Cardiac muscle cell (in vitro differentiated cells and primary cell): Measurements from ENCODE around the gene TOR4A. TPM values are rescaled to one million over a fixed set of nuclear protein-coding genes. Genes with fewer than 3 reads are reported as not detected.

ENCODE experiments used
- DNase-seq, 2 donors: peaks; one replicate each; pipeline versions ENCODE4 v3.0.0 to v3.0.0-alpha.2; 2010 to 2017; ENCODE audit warnings: low read depth in 1 of 2, low spot score in 1 of 2
- H3K27ac ChIP-seq: fragments of 200-600 bp; sonication (generic); 2 replicates; pipeline ENCODE4 v1.5.1; 2016
- H3K27me3 ChIP-seq: fragments of 200-600 bp; sonication (generic); 2 replicates; pipeline ENCODE4 v1.6.0; 2016; ENCODE audit warnings: control low read depth
- H3K36me3 ChIP-seq: fragments of 200-600 bp; sonication (generic); 2 replicates; pipeline ENCODE4 v1.5.1; 2016; ENCODE audit warnings: control low read depth
- H3K4me1 ChIP-seq: fragments of 200-600 bp; sonication (generic); 2 replicates; pipeline ENCODE4 v1.8.1; 2017; ENCODE audit warnings: low read depth, mild to moderate bottlenecking, mixed run types
- H3K4me3 ChIP-seq: fragments of 200-600 bp; sonication (generic); 2 replicates; pipeline ENCODE4 v1.5.1; 2016; ENCODE audit warnings: mild to moderate bottlenecking
- H3K9me3 ChIP-seq: fragments of 200-600 bp; sonication (generic); 2 replicates; pipeline ENCODE4 v1.5.1; 2017; ENCODE audit warnings: low read depth, mild to moderate bottlenecking, control low read depth
- polyA plus RNA-seq: library from polyadenylated mRNA; unstranded; fragments of >200 nt; fragmentation: Nextera tagmentation; extraction: Ambion mirVana; gene quantifications from 2 replicates; pipeline ENCODE4 v1.2.1, GENCODE V29; 2016
- total RNA-seq: library from RNA; depleted of rRNA; stranded (reverse); fragments of >200 nt; gene quantifications from 2 replicates; pipeline ENCODE4 v1.2.3, GENCODE V29; 2016
- TF ChIP-seq, protein P1 (sequence below): IDR thresholded peaks from 2 replicates; pipeline ENCODE4 v1.5.1; 2012; ENCODE audit warnings: low read depth, mild to moderate bottlenecking, low read length

The TOR4A gene
- total and polyA plus RNA-seq, 2 experiments from 2014 or later: 18.5 to 51.4 TPM

DNA sequence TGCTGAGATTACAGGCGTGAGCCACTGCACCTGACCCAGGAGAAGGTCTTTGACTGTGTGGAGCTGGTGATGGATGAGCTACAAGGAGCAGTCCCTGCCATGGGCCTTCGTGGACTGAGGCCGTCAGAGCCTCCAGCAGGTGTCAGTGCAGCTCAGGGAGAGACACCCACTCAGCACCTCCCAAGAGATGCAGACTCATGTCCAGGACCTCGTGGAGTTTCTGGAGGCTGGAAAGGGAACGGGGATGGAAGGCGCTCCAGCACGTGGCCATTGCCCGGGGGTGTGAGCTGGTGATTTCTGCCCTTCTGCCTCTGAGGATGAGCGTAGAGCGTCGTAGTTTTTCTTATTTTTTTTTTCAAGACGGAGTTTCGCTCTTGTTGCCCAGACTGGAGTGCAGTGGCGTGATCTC is 9.5 kb downstream of the TOR4A start:
- no peak overlapping the region for H3K27ac ChIP-seq
- DNase-seq: peak; percentile 47 to 61
- H3K27me3 ChIP-seq: no peaks in the 10 kb centered on the region
- no peak overlapping the region for H3K4me3 ChIP-seq
- no peaks in the 10 kb centered on the region for H3K9me3 ChIP-seq
- TF ChIP-seq, protein P1, sequence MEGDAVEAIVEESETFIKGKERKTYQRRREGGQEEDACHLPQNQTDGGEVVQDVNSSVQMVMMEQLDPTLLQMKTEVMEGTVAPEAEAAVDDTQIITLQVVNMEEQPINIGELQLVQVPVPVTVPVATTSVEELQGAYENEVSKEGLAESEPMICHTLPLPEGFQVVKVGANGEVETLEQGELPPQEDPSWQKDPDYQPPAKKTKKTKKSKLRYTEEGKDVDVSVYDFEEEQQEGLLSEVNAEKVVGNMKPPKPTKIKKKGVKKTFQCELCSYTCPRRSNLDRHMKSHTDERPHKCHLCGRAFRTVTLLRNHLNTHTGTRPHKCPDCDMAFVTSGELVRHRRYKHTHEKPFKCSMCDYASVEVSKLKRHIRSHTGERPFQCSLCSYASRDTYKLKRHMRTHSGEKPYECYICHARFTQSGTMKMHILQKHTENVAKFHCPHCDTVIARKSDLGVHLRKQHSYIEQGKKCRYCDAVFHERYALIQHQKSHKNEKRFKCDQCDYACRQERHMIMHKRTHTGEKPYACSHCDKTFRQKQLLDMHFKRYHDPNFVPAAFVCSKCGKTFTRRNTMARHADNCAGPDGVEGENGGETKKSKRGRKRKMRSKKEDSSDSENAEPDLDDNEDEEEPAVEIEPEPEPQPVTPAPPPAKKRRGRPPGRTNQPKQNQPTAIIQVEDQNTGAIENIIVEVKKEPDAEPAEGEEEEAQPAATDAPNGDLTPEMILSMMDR: peak; percentile 31
- no peaks in the 10 kb centered on the region for H3K4me1 ChIP-seq
- H3K36me3 ChIP-seq: no peaks in the 10 kb centered on the region

GRCh38 chr9:137293094-137293481 is 15.6 kb downstream of the TOR4A start:
- no peaks in the 10 kb centered on the region for H3K4me1 ChIP-seq
- no peaks in the 10 kb centered on the region for H3K9me3 ChIP-seq
- no peak for DNase-seq
- H3K27me3 ChIP-seq: peaks cover 37% of the 10 kb centered on the region
- no peak overlapping the region for H3K27ac ChIP-seq
- TF ChIP-seq, protein P1: no peak
- no peaks in the 10 kb centered on the region for H3K36me3 ChIP-seq
- no peak overlapping the region for H3K4me3 ChIP-seq

- H3K36me3 ChIP-seq: no peaks in the 10 kb centered on the region
- no peak for DNase-seq
- H3K4me1 ChIP-seq: no peaks in the 10 kb centered on the region
- TF ChIP-seq, protein P1: no peak
- H3K27ac ChIP-seq: no peak overlapping the region
- H3K27me3 ChIP-seq: peaks cover 42% of the 10 kb centered on the region
- H3K9me3 ChIP-seq: no peaks in the 10 kb centered on the region
- H3K4me3 ChIP-seq: no peak overlapping the region
Observed at GRCh38 chr9:137293482-137294090, 16.1 kb downstream of the TOR4A start.

- peaks cover 1% of the 10 kb centered on the region for H3K4me1 ChIP-seq
- H3K4me3 ChIP-seq: no peak overlapping the region
- H3K9me3 ChIP-seq: no peaks in the 10 kb centered on the region
- TF ChIP-seq, protein P1: no peak
- no peak overlapping the region for H3K27ac ChIP-seq
- peak in 1 of 2 donors; percentile 57 for DNase-seq
- H3K27me3 ChIP-seq: peaks cover 43% of the 10 kb centered on the region
- no peaks in the 10 kb centered on the region for H3K36me3 ChIP-seq
Observed at GRCh38 chr9:137294091-137294680, 16.7 kb downstream of the TOR4A start.

GRCh38 chr9:137294681-137295237 is 17.2 kb downstream of the TOR4A start:
- H3K27me3 ChIP-seq: peaks cover 43% of the 10 kb centered on the region
- H3K4me1 ChIP-seq: peaks cover 7% of the 10 kb centered on the region
- DNase-seq: peak in 1 of 2 donors; percentile 64
- no peak overlapping the region for H3K4me3 ChIP-seq
- no peak overlapping the region for H3K27ac ChIP-seq
- H3K9me3 ChIP-seq: no peaks in the 10 kb centered on the region
- TF ChIP-seq, protein P1: peak; percentile 39
- no peaks in the 10 kb centered on the region for H3K36me3 ChIP-seq
